HG03175 (cell line): Measurements from ENCODE around the gene AMDHD1.

Source experiments
- ATAC-seq: cut with Tn5 transposase; IDR thresholded peaks from one replicate; pipeline ENCODE4 v1.9.1; 2021; ENCODE audit warnings: mild to moderate bottlenecking, moderate library complexity; ENCODE audit not compliant: unreplicated experiment

Gene AMDHD1

GRCh38 chr12:95993907-95994306 lies 50.8 kb downstream of the AMDHD1 start:
- ATAC-seq, result no peak

DNA sequence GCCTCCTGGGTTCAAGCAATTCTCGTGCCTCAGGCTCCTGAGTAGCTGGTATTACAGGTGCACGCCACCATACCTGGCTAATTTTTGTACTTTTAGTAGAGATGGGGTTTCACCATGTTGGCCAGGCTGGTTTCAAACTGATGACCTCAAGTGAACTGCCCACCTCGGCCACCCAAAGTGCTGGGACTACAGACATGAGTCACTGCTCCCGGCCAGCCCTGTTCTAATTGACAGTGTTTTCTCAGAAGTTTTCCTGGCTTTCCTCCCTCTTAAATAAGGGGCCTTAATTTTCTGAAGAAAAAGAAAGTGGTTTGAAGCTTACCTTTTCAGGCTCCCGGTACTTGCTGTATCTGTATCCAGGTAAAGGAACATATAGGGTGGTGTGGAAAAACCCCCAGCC lies 51.3 kb downstream of the AMDHD1 start:
- no peak for ATAC-seq

GRCh38 chr12:95995238-95996031 lies 52.3 kb downstream of the AMDHD1 start:
- ATAC-seq, result no peak

GRCh38 chr12:95996034-95996658 lies 53.0 kb downstream of the AMDHD1 start, which contains the start of gene HAL:
Gene HAL, minus strand, starts transcription at chr12:95996344. Its CDS starts 434 bp downstream, at chr12:95995910.
- ATAC-seq, result no peak

- ATAC-seq, result no peak
Measured at GRCh38 chr12:95997276-95997675, 54.1 kb downstream of the AMDHD1 start.

GRCh38 chr12:95997911-95998510 lies 54.9 kb downstream of the AMDHD1 start:
- no peak for ATAC-seq

DNA sequence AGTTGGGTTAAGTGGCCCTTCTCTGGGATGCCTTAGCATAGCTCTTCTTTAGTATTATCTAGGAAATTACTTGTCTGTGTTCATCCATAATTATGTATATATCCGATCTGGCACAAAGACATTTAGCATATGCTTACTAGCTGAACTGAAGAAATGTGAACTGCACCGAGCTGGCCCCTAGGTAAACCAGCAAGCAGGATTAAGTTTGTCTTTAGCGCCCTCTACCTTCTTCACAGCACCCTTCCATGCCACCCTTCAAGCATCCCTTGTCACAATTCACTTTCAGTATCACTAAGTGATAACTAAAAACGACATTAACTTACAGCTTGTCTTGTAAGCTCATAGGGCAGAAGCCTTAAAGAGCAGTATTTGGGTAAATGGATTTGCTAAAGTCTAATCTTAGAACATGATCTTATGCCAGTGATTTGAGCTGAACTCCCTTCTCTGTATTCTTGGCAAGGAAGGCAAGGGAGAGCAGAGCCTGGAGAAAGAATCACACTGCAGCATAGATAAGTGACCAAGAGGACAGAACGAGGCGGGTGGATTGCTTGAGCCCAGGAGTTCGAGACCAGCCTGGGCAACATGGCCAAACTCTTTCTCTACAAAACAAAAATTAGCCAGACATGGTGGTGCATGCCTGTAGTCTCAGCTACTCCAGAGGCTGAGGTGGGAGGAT lies 55.6 kb downstream of the AMDHD1 start:
- ATAC-seq, result peak; percentile 97

- ATAC-seq, result no peak
Measured at GRCh38 chr12:95999484-95999883, 56.4 kb downstream of the AMDHD1 start.

DNA sequence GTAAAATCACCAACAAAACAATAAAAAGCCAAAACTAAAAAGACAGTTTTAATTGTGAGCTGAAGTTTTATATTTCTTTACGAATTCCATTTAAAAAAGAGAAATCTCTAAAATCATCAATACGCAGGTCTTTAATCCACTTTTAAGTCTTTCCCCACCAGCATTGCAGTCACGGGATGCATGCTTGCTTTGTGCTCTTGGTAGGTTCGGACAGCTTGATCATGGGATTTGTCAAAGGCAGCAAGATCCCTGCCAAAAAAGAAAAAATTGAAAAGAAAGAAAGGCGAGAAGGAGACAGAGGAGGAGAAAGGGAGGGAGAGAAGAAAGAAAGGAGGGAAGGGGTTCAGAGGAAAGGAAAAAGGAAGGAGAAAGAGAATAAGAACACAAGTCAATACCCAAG lies 57.7 kb downstream of the AMDHD1 start:
- ATAC-seq, result no peak

DNA sequence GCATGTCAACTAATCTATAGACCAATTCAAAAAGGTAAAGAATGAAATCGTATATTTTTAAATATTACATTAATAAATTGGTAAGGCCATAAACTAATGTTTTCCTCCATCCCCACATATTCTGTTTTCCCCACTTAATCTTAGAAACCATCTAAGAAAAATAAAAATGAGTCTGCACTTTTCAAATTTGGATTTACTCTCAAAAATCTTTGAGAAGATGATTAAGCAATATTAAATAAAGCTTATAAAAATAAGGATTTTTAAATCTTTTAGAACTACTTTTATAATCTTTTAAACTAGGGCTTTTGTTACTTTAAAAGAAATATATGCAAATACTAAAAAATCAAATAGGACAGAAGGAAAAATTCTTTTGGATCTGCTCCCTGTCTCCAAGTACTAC lies 63.6 kb downstream of the AMDHD1 start:
- no peak for ATAC-seq

DNA sequence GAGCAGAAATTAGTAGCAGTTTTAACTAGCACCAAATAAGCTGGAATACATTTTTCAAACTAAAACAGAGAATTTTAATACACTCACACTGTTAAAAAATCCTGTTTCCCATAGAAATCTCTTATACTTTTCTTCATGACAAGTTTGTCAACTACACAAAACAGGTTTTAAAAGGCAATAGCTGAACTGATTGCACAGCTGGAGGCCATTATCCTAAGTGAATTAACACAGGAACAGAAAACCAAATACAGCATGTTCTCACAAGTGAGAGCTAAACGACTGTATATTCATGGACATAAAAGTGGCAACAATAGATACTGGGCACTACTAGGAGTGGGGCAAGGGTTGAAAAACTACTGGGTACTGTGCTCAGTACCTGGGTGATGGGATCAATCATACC lies 64.6 kb downstream of the AMDHD1 start:
- ATAC-seq, result no peak

- no peak for ATAC-seq
Measured at GRCh38 chr12:96014943-96015599, 71.9 kb downstream of the AMDHD1 start.

GRCh38 chr12:96015672-96016071 lies 72.5 kb downstream of the AMDHD1 start:
- no peak for ATAC-seq
